ENCODE results near the gene CASP8AP2.

The CASP8AP2 gene

DNA sequence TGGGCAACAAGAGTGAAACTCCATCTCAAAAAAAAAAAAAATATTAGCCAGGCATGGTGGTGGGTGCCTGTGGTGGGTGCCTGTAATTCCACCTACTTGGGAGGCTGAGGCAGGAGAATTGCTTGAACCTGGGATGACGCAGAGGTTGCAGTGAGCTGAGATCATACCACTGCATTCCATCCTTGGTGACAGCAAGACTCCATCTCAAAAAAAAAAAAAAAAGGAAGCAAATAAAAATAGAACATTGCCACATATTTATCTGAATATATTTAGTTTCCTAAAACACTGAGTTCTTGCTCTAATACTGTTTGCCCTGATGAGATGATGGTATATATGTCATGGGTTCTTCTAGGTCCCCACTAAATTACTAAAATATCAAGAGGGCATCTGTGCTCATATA is 28.4 kb downstream of the CASP8AP2 start:
- TF ChIP-seq, protein P1, sequence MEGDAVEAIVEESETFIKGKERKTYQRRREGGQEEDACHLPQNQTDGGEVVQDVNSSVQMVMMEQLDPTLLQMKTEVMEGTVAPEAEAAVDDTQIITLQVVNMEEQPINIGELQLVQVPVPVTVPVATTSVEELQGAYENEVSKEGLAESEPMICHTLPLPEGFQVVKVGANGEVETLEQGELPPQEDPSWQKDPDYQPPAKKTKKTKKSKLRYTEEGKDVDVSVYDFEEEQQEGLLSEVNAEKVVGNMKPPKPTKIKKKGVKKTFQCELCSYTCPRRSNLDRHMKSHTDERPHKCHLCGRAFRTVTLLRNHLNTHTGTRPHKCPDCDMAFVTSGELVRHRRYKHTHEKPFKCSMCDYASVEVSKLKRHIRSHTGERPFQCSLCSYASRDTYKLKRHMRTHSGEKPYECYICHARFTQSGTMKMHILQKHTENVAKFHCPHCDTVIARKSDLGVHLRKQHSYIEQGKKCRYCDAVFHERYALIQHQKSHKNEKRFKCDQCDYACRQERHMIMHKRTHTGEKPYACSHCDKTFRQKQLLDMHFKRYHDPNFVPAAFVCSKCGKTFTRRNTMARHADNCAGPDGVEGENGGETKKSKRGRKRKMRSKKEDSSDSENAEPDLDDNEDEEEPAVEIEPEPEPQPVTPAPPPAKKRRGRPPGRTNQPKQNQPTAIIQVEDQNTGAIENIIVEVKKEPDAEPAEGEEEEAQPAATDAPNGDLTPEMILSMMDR (conservative IDR thresholded peaks at IDR 0.05; ENCODE audit: control insufficient read depth, insufficient read depth, low read depth, low read length): no peak
- H3K4me3 ChIP-seq (ENCODE audit: control insufficient read depth, low read depth, low read length): no peak overlapping the region
- no peak for DNase-seq (ENCODE audit: low read depth)

DNA sequence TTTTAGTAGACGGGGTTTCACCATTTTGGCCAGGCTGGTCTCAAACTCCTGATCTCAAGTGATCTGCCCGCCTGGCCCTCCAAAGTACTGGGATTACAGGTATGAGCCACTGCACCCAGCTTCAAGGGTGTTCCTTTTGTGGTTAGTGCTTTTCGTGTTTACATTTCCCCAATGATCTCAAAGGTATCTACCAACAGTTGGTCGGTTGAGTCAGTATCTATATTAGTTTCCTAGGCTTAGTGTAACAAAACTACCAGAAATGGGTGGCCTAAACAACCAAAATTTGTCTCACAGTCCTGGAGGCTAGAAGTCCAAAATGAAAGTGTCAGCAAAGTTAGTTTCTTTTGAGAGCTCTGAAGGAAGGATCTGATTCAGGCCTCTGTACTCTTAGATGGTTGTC is 30.1 kb downstream of the CASP8AP2 start:
- TF ChIP-seq, protein P1 (conservative IDR thresholded peaks at IDR 0.05; ENCODE audit: control insufficient read depth, insufficient read depth, low read depth, low read length): no peak
- DNase-seq (ENCODE audit: low read depth): no peak

GRCh38 chr6:89862273-89862672 is 32.6 kb downstream of the CASP8AP2 start:
- TF ChIP-seq, protein P1 (conservative IDR thresholded peaks at IDR 0.05; ENCODE audit: control insufficient read depth, insufficient read depth, low read depth, low read length): no peak
- DNase-seq (ENCODE audit: low read depth): no peak
- no peak overlapping the region for H3K4me3 ChIP-seq (ENCODE audit: control insufficient read depth, low read depth, low read length)

More for the DNA sequence above, 30.1 kb downstream of the CASP8AP2 start:
- H3K4me3 ChIP-seq (ENCODE audit: control insufficient read depth, low read depth, low read length): no peak overlapping the region

GRCh38 chr6:89862698-89863097 is 33.0 kb downstream of the CASP8AP2 start:
- TF ChIP-seq, protein P1 (conservative IDR thresholded peaks at IDR 0.05; ENCODE audit: control insufficient read depth, insufficient read depth, low read depth, low read length): no peak

GRCh38 chr6:89866024-89866678 is 36.5 kb downstream of the CASP8AP2 start:
- no peak for DNase-seq (ENCODE audit: low read depth)
- TF ChIP-seq, protein P1 (conservative IDR thresholded peaks at IDR 0.05; ENCODE audit: control insufficient read depth, insufficient read depth, low read depth, low read length): no peak
- H3K4me3 ChIP-seq (ENCODE audit: control insufficient read depth, low read depth, low read length): no peak overlapping the region

More at GRCh38 chr6:89862698-89863097, 33.0 kb downstream of the CASP8AP2 start:
- no peak for DNase-seq (ENCODE audit: low read depth)
- no peak overlapping the region for H3K4me3 ChIP-seq (ENCODE audit: control insufficient read depth, low read depth, low read length)

DNA sequence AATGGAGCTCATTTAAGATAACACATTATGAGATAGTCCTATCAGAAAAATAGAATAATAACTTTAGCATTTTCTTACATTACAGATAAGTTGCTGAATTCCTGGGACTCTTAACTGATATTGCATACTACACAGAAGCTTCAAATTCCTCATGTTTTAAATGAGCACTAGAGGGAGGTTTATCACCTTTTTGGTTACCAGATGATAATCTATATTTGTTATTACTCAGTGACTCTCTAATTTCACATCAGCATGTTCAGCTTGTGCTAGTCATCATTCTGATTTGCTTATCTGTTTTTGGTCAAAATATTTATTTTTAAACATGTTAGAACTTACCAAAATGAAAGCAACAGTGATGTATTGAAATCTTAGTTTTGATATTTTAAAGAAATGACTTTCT is 44.0 kb downstream of the CASP8AP2 start:
- no peak overlapping the region for H3K4me3 ChIP-seq (ENCODE audit: control insufficient read depth, low read depth, low read length)
- TF ChIP-seq, protein P1 (conservative IDR thresholded peaks at IDR 0.05; ENCODE audit: control insufficient read depth, insufficient read depth, low read depth, low read length): no peak
- no peak for DNase-seq (ENCODE audit: low read depth)

Measured in fibroblast of mammary gland (primary cell).